Ascending aorta (tissue), 2 donors: ENCODE results near the gene TLX1. TPM values are rescaled to one million over a fixed set of nuclear protein-coding genes. Genes with fewer than 3 reads are reported as not detected.

Experiments used
- DNase-seq, 2 donors: peaks; one replicate each; pipeline ENCODE4 v3.0.0-alpha.2; 2019; ENCODE audit warnings: low spot score in 2 of 2
- H3K27ac ChIP-seq, 2 donors: fragments of 200-600 bp; sonication (generic); one replicate each; pipeline ENCODE4 v1.5.1; 2016 to 2017; ENCODE audit warnings: mild to moderate bottlenecking in 1 of 2
- H3K27me3 ChIP-seq: fragments of 200-600 bp; sonication (generic); one replicate; pipeline ENCODE4 v1.5.1; 2017
- H3K36me3 ChIP-seq, 2 donors: fragments of 200-600 bp; sonication (generic); one replicate each; pipeline ENCODE4 v1.5.1; 2016
- H3K4me1 ChIP-seq, 2 donors: fragments of 200-600 bp; sonication (generic); one replicate each; pipeline ENCODE4 v1.5.1; 2016 to 2017; ENCODE audit warnings: mild to moderate bottlenecking in 1 of 2
- H3K4me3 ChIP-seq, 2 donors: fragments of 200-600 bp; sonication (generic); one replicate each; pipeline ENCODE4 v1.5.1; 2016 to 2017; ENCODE audit warnings: mild to moderate bottlenecking in 1 of 2
- H3K9me3 ChIP-seq, 2 donors: fragments of 200-600 bp; sonication (generic); one replicate each; pipeline ENCODE4 v1.5.1; 2016
- CTCF ChIP-seq, 3 experiments: fragments of 200-600 bp in 2 of 3; fragments of 450-650 bp in 1 of 3; sonication (generic) in 2 of 3; IDR thresholded peaks; one replicate each; pipeline ENCODE4 v1.5.1; 2016 to 2019; ENCODE audit warnings: antibody characterized with exemption in 3 of 3, mild to moderate bottlenecking in 1 of 3, moderate library complexity in 1 of 3
- intact Hi-C: fragments of 100-400 bp; cut with DNase I; formaldehyde crosslinking; loops from one replicate; pipeline ENCODE4 v1.15.1; 2023
- total RNA-seq: library from RNA; depleted of rRNA; stranded (reverse); fragments of >200 nt; gene quantifications from one replicate; pipeline ENCODE4 v1.1.0, GENCODE V29; 2016

Gene TLX1
- total RNA-seq, 1 donor from 2014 or later: not detected

- peaks cover 2% of the 10 kb centered on the region in 2 donors for H3K4me1 ChIP-seq
- DNase-seq: peak in 1 of 2 donors; percentile 72
- H3K27me3 ChIP-seq: peaks cover 8% of the 10 kb centered on the region
- H3K27ac ChIP-seq: no peak overlapping the region
- intact Hi-C loops: loop anchor here (2.0 kb wide), 1 partner anchor 409 kb away; no protein-coding TSS in a partner anchor
- H3K9me3 ChIP-seq: no peaks in the 10 kb centered on the region
- TF ChIP-seq CTCF (IDR thresholded peaks at IDR 0.05): peak; percentile 77 to 98 (median 90)
- H3K4me3 ChIP-seq: peak overlapping the region; percentile 25 to 37
- H3K36me3 ChIP-seq: no peaks in the 10 kb centered on the region
Observed at GRCh38 chr10:101161494-101162299, 30.6 kb downstream of the TLX1 start.

- intact Hi-C loops: no loop called here
- no peak overlapping the region for H3K4me3 ChIP-seq
- no peak for DNase-seq
- peaks cover 2% of the 10 kb centered on the region in 2 donors for H3K4me1 ChIP-seq
- TF ChIP-seq CTCF (IDR thresholded peaks at IDR 0.05): no peak
- H3K36me3 ChIP-seq: no peaks in the 10 kb centered on the region
- no peaks in the 10 kb centered on the region for H3K9me3 ChIP-seq
- H3K27ac ChIP-seq: no peak overlapping the region
- H3K27me3 ChIP-seq: peaks cover 8% of the 10 kb centered on the region
Observed at GRCh38 chr10:101162677-101163076, 31.6 kb downstream of the TLX1 start.

- intact Hi-C loops: no loop called here
- Histone ChIP-seq H3K9me3 (no peaks in the 10 kb centered on the region), H3K27ac (no peak overlapping the region), H3K4me3 (no peak overlapping the region), H3K27me3 (peaks cover 8% of the 10 kb centered on the region), H3K4me1 (peaks cover 2% of the 10 kb centered on the region in 2 donors), H3K36me3 (no peaks in the 10 kb centered on the region)
- no peak for DNase-seq
- TF ChIP-seq CTCF (IDR thresholded peaks at IDR 0.05): no peak
Observed at GRCh38 chr10:101164020-101164419, 32.9 kb downstream of the TLX1 start.

GRCh38 chr10:101165736-101166135 is 34.6 kb downstream of the TLX1 start:
- peaks cover 2% of the 10 kb centered on the region in 2 donors for H3K4me1 ChIP-seq
- H3K9me3 ChIP-seq: no peaks in the 10 kb centered on the region
- intact Hi-C loops: no loop called here
- no peak overlapping the region for H3K4me3 ChIP-seq
- TF ChIP-seq CTCF (IDR thresholded peaks at IDR 0.05): no peak
- no peak for DNase-seq
- no peak overlapping the region for H3K27ac ChIP-seq
- no peaks in the 10 kb centered on the region for H3K36me3 ChIP-seq
- peaks cover 8% of the 10 kb centered on the region for H3K27me3 ChIP-seq

DNA sequence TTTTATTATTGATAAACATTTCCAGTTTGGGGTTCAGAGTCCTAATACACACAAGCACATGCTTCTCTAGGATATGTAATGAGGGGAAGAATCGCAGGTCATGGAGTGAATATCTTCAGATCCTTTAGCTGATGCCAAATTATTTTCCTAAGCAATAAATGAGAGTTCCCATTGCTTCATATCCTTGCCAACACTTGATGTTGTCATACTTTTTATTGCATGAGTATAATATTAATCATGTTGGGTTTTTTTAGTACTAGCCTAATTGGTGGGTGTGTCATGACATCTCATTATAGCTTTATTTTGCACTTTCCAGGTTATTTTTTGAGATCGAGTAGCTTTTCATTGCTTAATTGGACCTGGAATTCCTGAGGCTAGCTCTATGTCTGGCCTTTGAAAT is 35.3 kb downstream of the TLX1 start:
- H3K36me3 ChIP-seq: no peaks in the 10 kb centered on the region
- no peak for TF ChIP-seq CTCF (IDR thresholded peaks at IDR 0.05)
- peaks cover 5% of the 10 kb centered on the region for H3K27me3 ChIP-seq
- no peak overlapping the region for H3K4me3 ChIP-seq
- no peaks in the 10 kb centered on the region for H3K9me3 ChIP-seq
- DNase-seq: no peak
- peaks cover 2% of the 10 kb centered on the region in 2 donors for H3K4me1 ChIP-seq
- intact Hi-C loops: no loop called here
- H3K27ac ChIP-seq: no peak overlapping the region
